Activated CD4-positive, alpha-beta memory T cell treated with anti-CD3 and anti-CD28 coated beads for 36 hours (primary cell): ENCODE measurements around the gene CYP27B1. TPM values are rescaled to one million over a fixed set of nuclear protein-coding genes. Genes with fewer than 3 reads are reported as not detected.
"Not testable (repeated sequence)": the region's sequence is repeated elsewhere in the genome, so short reads cannot be mapped to it uniquely, and the experiment has no call there.

Experiments
- CTCF ChIA-PET: fragments of 350-600 bp; sonication (Branson Sonifier 250); formaldehyde crosslinking; loops from one replicate; lab custom pipeline; 2021; ENCODE audit warnings: antibody characterized with exemption, inconsistent platforms; lab: Charles Lee
- POLR2A ChIA-PET: fragments of 350-600 bp; sonication (Branson Sonifier 250); formaldehyde crosslinking; loops from one replicate; lab custom pipeline; 2021; ENCODE audit warnings: antibody characterized with exemption; lab: Charles Lee
- DNase-seq: peaks from one replicate; pipeline ENCODE4 v3.0.0-alpha.2; 2020
- H3K27ac Mint-ChIP-seq: one replicate; pipeline ENCODE4 v1.8.0; 2021; ENCODE audit warnings: mixed read lengths
- H3K27me3 Mint-ChIP-seq: one replicate; pipeline ENCODE4 v1.8.0; 2021; ENCODE audit warnings: mixed read lengths
- H3K36me3 Mint-ChIP-seq: one replicate; pipeline ENCODE4 v1.8.0; 2021; ENCODE audit warnings: mixed read lengths
- H3K4me1 Mint-ChIP-seq: one replicate; pipeline ENCODE4 v1.8.0; 2021; ENCODE audit warnings: low read depth, mixed read lengths
- H3K4me3 Mint-ChIP-seq: one replicate; pipeline ENCODE4 v1.8.0; 2021; ENCODE audit warnings: mild to moderate bottlenecking, mixed read lengths
- H3K9me3 Mint-ChIP-seq: one replicate; pipeline ENCODE4 v1.8.0; 2021; ENCODE audit warnings: mixed read lengths
- intact Hi-C: fragments of 100-400 bp; cut with micrococcal nuclease; formaldehyde crosslinking; loops from one replicate; pipeline ENCODE4 v1.15.1; 2023
- total RNA-seq, 2 experiments: library from RNA; stranded (reverse); gene quantifications; one replicate each; pipeline ENCODE4 v1.2.3, GENCODE V29; 2021

The CYP27B1 gene
- total RNA-seq, 2 experiments from 2014 or later = 7.1 to 8.2 TPM

DNA sequence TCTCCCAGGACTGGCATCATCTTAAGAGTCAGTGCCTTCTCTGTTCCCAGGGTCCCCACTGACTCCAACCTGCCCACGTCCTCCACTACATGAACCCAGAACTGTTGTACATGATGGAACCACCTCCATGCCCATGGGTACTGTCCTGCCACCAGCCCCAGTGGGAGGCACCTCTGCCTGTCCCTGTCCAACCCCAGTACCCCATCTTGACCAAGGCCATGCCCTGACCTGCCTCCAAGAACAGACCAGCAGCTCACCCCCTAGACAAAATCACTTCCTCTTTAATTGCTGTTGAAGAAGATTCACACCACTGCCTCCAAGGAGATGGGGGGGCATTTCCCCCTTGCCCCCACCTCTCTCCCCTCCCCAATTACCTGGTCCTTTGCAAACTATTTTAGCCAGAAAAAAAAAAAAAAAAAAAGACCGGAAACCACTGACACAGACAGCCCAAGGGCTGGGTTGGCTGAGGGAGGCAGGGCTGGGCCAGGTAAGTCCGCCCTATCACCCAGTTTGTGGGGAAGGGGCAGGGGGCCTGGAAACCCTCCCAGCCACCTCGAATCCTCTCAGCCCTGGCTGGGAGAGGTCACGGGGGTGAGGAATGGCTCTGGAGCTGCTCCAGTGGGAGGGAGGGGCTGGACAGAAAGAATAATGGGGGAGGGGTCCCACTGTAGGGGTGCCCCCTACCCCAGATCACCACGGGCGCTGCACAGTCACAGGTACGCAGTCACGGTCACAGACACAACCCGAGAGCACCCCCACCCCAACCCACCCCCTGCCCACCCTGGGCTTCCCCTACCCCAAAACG, 41.7 kb downstream of the CYP27B1 start:
- DNase-seq = no peak
- ChIA-PET POLR2A (interaction anchor here (0.6 to 1.2 kb wide), 2 partner anchors 12 to 16 kb away, joined by 3 to 6 read pairs; no protein-coding TSS in a partner anchor), CTCF (interaction anchor here (1.0 to 2.1 kb wide), 3 partner anchors 9 to 17 kb away, joined by 3 to 6 read pairs (median 5); no protein-coding TSS in a partner anchor)
- no peaks in the 10 kb centered on the region for H3K27me3 Mint-ChIP-seq
- H3K36me3 Mint-ChIP-seq = peaks cover 35% of the 10 kb centered on the region
- H3K4me1 Mint-ChIP-seq = no peaks in the 10 kb centered on the region
- H3K4me3 Mint-ChIP-seq = no peak overlapping the region
- peak overlapping the region; percentile 64 for H3K27ac Mint-ChIP-seq
- intact Hi-C loops = no loop called here
- no peaks in the 10 kb centered on the region for H3K9me3 Mint-ChIP-seq

DNA sequence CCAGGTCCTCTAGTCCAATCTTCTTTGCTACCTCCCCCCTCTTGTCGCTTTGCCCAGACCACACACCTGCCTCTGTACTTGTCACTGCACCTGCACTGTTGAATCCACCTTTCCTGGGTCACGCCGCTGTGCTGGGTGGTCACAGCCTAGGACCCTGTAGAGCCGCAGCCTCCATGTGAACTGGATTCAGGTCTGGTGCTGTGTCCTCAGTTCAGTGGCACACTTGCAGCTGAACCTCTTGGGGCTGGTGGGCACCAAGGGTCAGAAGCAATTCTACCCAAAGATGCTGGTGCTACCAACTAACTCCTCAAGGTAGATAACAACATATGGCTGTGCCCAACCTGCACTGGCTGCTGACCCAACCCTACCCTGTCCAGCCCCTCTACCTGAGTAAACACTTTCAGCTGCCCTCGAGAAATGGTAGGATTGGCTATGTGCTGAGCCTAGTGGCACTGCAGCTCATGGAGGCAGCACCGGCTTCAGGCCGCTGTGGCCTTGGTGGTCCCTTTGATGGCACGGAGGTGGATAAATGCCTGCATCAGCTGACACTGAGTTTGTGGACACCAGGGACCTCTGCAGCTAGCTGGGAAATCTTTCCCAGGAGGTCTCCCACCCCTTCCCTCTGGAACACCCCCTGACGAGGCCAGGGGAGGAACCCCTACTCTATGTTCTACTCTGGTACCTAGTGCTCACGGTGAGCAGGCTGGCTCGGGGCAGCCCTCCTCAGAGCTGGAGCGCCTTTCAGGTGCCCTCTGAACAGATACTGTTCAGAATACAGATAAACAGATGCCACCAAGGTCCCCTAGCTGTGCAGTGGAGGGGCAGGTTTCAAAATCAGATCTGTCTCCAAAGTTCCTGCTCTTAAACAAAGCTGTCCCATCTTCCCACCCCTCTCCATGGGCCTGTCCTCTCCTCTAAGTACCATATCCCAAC, 42.6 kb downstream of the CYP27B1 start:
- peaks cover 42% of the 10 kb centered on the region for H3K36me3 Mint-ChIP-seq
- H3K27ac Mint-ChIP-seq = peak overlapping the region; percentile 64
- POLR2A ChIA-PET = interaction anchor here (0.6 to 1.2 kb wide), 2 partner anchors 13 to 16 kb away, joined by 5 to 6 read pairs; no protein-coding TSS in a partner anchor

GRCh38 chr12:57723630-57723962, 43.3 kb downstream of the CYP27B1 start:
- CTCF ChIA-PET = no interaction called here
- DNase-seq = no peak

More for the DNA sequence above, 42.6 kb downstream of the CYP27B1 start:
- Mint-ChIP-seq H3K4me3 (no peak overlapping the region), H3K4me1 (no peaks in the 10 kb centered on the region), H3K9me3 (no peaks in the 10 kb centered on the region), H3K27me3 (no peaks in the 10 kb centered on the region)
- no peak for DNase-seq
- intact Hi-C loops = no loop called here
- CTCF ChIA-PET = interaction anchor here (1.0 kb wide), 1 partner anchor 11 kb away, joined by 6 read pairs; no protein-coding TSS in a partner anchor

GRCh38 chr12:57722716-57723629, 43.9 kb downstream of the CYP27B1 start:
- ChIA-PET CTCF (interaction anchor here (0.6 kb wide), 1 partner anchor 139 kb away, joined by 3 read pairs; no protein-coding TSS in a partner anchor), POLR2A (interaction anchor here (0.5 to 0.6 kb wide), 2 partner anchors 98 to 119 kb away, joined by 3 to 4 read pairs; no protein-coding TSS in a partner anchor)
- Mint-ChIP-seq H3K4me3 (no peak overlapping the region), H3K27ac (peak overlapping the region; percentile 34), H3K4me1 (no peaks in the 10 kb centered on the region), H3K9me3 (no peaks in the 10 kb centered on the region), H3K27me3 (no peaks in the 10 kb centered on the region), H3K36me3 (peaks cover 44% of the 10 kb centered on the region)
- intact Hi-C loops = no loop called here
- DNase-seq = no peak

More at GRCh38 chr12:57723630-57723962, 43.3 kb downstream of the CYP27B1 start:
- intact Hi-C loops = no loop called here
- Mint-ChIP-seq H3K4me3 (no peak overlapping the region), H3K36me3 (peaks cover 44% of the 10 kb centered on the region), H3K9me3 (no peaks in the 10 kb centered on the region), H3K4me1 (no peaks in the 10 kb centered on the region), H3K27ac (peak overlapping the region; percentile 10), H3K27me3 (no peaks in the 10 kb centered on the region)
- POLR2A ChIA-PET = interaction anchor here (0.6 kb wide), 1 partner anchor 16 kb away, joined by 5 read pairs; no protein-coding TSS in a partner anchor

GRCh38 chr12:57721846-57722608, 44.9 kb downstream of the CYP27B1 start:
- H3K4me1 Mint-ChIP-seq, H3K9me3 Mint-ChIP-seq, CTCF ChIA-PET, H3K27me3 Mint-ChIP-seq, intact Hi-C loops, H3K4me3 Mint-ChIP-seq, DNase-seq: not testable (repeated sequence)
- POLR2A ChIA-PET = interaction anchor here (0.5 kb wide), 1 partner anchor 119 kb away, joined by 3 read pairs; no protein-coding TSS in a partner anchor
- Mint-ChIP-seq H3K36me3 (peaks cover 43% of the 10 kb centered on the region), H3K27ac (peak overlapping the region; percentile 34)

GRCh38 chr12:57720606-57721595, 46.0 kb downstream of the CYP27B1 start:
- no peaks in the 10 kb centered on the region for H3K27me3 Mint-ChIP-seq

DNA sequence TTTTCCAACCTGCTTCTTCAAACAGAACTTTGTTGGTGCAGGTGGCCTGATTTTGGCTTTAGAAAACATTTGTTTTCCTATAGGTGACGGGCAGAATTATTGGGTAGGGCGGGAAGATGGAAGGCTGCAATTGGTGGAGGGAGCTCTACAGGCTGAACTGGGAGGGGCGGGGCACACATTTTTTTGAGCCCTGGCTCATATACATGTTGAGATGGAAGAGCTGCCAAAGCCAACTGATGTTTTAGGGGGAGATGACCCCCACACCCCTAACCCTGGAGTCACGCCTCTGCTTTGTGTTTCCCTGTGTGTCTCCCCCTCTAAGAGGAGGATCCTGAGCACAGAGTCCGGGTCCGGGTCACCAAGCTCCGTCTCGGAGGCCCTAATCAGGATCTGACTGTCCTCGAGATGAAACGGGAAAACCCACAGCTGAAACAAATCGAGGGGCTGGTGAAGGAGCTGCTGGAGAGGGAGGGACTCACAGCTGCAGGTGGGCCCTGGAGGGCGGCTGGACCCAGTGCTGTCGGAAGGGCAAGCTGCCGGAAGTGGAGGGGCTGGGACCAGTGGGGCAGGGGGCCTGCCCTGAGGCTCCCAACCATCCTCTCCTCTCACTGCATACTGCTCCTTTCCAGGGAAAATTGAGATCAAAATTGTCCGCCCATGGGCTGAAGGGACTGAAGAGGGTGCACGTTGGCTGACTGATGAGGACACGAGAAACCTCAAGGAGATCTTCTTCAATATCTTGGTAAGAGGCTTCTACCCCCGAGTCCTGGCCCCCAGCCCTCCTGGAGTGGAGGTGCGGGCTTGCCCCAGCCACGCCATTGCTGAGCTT, 46.9 kb downstream of the CYP27B1 start:
- H3K27ac Mint-ChIP-seq = no peak overlapping the region
- intact Hi-C loops = no loop called here
- no peaks in the 10 kb centered on the region for H3K4me1 Mint-ChIP-seq
- ChIA-PET CTCF (interaction anchor here (1.9 kb wide), 1 partner anchor 22 kb away, joined by 5 read pairs; no protein-coding TSS in a partner anchor), POLR2A (interaction anchor here (1.5 kb wide), 1 partner anchor 22 kb away, joined by 3 read pairs; no protein-coding TSS in a partner anchor)
- DNase-seq = no peak
- H3K27me3 Mint-ChIP-seq = no peaks in the 10 kb centered on the region
- peaks cover 40% of the 10 kb centered on the region for H3K36me3 Mint-ChIP-seq
- H3K9me3 Mint-ChIP-seq = no peaks in the 10 kb centered on the region
- H3K4me3 Mint-ChIP-seq = no peak overlapping the region

More at GRCh38 chr12:57720606-57721595, 46.0 kb downstream of the CYP27B1 start:
- ChIA-PET POLR2A (interaction anchor here (1.5 kb wide), 1 partner anchor 21 kb away, joined by 3 read pairs; no protein-coding TSS in a partner anchor), CTCF (no interaction called here)
- intact Hi-C loops = no loop called here
- Mint-ChIP-seq H3K27ac (no peak overlapping the region), H3K4me3 (no peak overlapping the region), H3K4me1 (no peaks in the 10 kb centered on the region), H3K36me3 (peaks cover 39% of the 10 kb centered on the region), H3K9me3 (no peaks in the 10 kb centered on the region)
- DNase-seq = no peak

- CTCF ChIA-PET = interaction anchor here (0.6 to 1.9 kb wide), 2 partner anchors 18 to 23 kb away, joined by 3 to 5 read pairs; no protein-coding TSS in a partner anchor
- Mint-ChIP-seq H3K4me3 (no peak overlapping the region), H3K9me3 (no peaks in the 10 kb centered on the region), H3K36me3 (peaks cover 41% of the 10 kb centered on the region), H3K27ac (no peak overlapping the region), H3K27me3 (no peaks in the 10 kb centered on the region), H3K4me1 (no peaks in the 10 kb centered on the region)
- no peak for DNase-seq
- intact Hi-C loops = no loop called here
- POLR2A ChIA-PET = no interaction called here
Observed at GRCh38 chr12:57718641-57719528, 48.0 kb downstream of the CYP27B1 start.
